Thoracic aorta (tissue), 2 donors: Measurements from ENCODE around the gene CCDC106. TPM values are rescaled to one million over a fixed set of nuclear protein-coding genes. Genes with fewer than 3 reads are reported as not detected.

Experiments used
- ATAC-seq: fragments of 150-250 bp; one replicate; pipeline ENCODE4 v1.8.0; 2017; ENCODE audit warnings: low read depth; ENCODE audit not compliant: insufficient number of reproducible peaks, low FRiP score
- DNase-seq: peaks from one replicate; pipeline ENCODE4 v3.0.0-alpha.2; 2020; ENCODE audit warnings: low spot score
- H3K27ac ChIP-seq, 2 donors: fragments of 200-600 bp; sonication (generic); 1 replicate in 1 of 2; 2 replicates in 1 of 2; pipeline ENCODE4 v1.5.1; 2016; ENCODE audit warnings: mild to moderate bottlenecking in 2 of 2, moderate library complexity in 2 of 2
- H3K27me3 ChIP-seq: fragments of 200-600 bp; sonication (generic); replicated peaks from 2 replicates; pipeline ENCODE4 v1.6.0; 2016; ENCODE audit warnings: mild to moderate bottlenecking; ENCODE audit not compliant: insufficient read depth
- H3K36me3 ChIP-seq: fragments of 200-600 bp; sonication (generic); one replicate; pipeline ENCODE4 v1.5.1; 2016
- H3K4me1 ChIP-seq, 2 donors: fragments of 200-600 bp; sonication (generic); 1 replicate in 1 of 2; 2 replicates in 1 of 2; pipeline versions ENCODE4 v1.5.1 to v1.6.0; 2016; ENCODE audit warnings: low read depth in 2 of 2, mild to moderate bottlenecking in 1 of 2; ENCODE audit not compliant: control insufficient read depth in 1 of 2
- H3K4me3 ChIP-seq: fragments of 200-600 bp; sonication (generic); 2 replicates; pipeline ENCODE4 v1.5.1; 2016; ENCODE audit warnings: mild to moderate bottlenecking
- H3K9me3 ChIP-seq: fragments of 200-600 bp; sonication (generic); 2 replicates; pipeline ENCODE4 v1.5.1; 2016
- CTCF ChIP-seq: fragments of 200-600 bp; sonication (generic); IDR thresholded peaks from one replicate; pipeline ENCODE4 v1.5.1; 2019; ENCODE audit warnings: antibody characterized with exemption
- total RNA-seq, 2 donors: library from RNA; depleted of rRNA; stranded (reverse); fragments of >200 nt; gene quantifications; one replicate each; pipeline versions ENCODE4 v1.1.0 to v1.2.3, GENCODE V29; 2016

CCDC106 gene
- total RNA-seq, 2 donors from 2014 or later: 10.5 to 14.8 TPM

DNA sequence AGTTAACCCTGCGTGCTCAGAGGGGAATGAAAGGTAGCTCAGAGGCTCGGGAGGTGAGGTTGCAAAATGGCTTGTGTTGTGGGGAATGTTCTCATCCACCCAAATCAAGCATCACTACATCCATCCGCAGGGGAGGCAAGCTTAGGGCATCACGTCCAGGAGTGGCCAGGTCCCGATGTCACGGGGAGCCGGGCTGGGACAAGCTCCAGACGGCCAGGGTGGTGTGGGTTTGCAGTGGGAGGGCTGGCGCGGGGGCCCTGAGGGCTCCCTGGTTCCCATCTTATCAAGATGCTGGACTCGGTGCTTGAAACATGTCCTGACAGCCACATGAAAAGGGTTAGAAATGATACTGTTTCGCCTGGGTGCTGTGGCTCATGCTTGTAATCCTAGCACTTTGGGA is 52.8 kb downstream of the CCDC106 start:
- no peaks in the 10 kb centered on the region for H3K9me3 ChIP-seq
- H3K27ac ChIP-seq: no peak overlapping the region
- DNase-seq: no peak
- H3K27me3 ChIP-seq: no peaks in the 10 kb centered on the region
- ATAC-seq: no peak
- no peak for TF ChIP-seq CTCF
- H3K4me3 ChIP-seq: no peak overlapping the region
- H3K4me1 ChIP-seq: no peaks in the 10 kb centered on the region
- peaks cover 11% of the 10 kb centered on the region for H3K36me3 ChIP-seq

DNA sequence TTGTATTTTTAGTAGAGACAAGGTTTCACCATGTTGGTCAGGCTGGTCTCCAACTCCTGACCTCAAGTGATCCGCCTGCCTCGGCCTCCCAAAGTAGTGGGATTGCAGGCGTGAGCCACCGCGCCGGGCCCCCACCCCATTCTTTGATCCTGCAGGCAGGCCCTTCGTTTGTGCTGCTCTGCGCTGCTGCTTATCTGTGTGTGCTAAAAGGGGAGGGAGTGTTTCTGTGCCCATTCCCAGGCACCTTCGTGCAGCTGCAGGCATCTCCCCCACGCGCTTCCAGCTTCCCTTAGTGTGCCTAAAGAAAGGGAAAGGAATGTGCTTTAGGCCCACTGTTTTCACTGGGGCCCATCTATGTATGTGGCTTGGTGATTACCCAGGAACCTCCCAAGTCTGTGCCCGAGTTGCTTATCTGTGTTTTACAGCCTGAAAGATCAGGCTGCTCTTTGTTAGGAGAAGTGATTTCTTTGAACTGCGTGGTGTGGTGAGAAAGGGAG is 54.2 kb downstream of the CCDC106 start:
- no peak for DNase-seq

More for the DNA sequence above, 54.2 kb downstream of the CCDC106 start:
- no peak overlapping the region for H3K4me3 ChIP-seq
- no peaks in the 10 kb centered on the region for H3K27me3 ChIP-seq
- no peaks in the 10 kb centered on the region for H3K4me1 ChIP-seq
- H3K36me3 ChIP-seq: peaks cover 3% of the 10 kb centered on the region
- ATAC-seq: no peak
- no peak for TF ChIP-seq CTCF
- H3K27ac ChIP-seq: no peak overlapping the region
- no peaks in the 10 kb centered on the region for H3K9me3 ChIP-seq

Other genes starting within 250 kb of the CCDC106 start
- gene UBE2S, start 240.4 kb upstream of the CCDC106 start, total RNA-seq: 10 to 100 TPM; 16.3 to 17.9 TPM
- not detected for gene SHISA7, start 204.9 kb upstream of the CCDC106 start, total RNA-seq
- 10 to 100 TPM; 18.8 to 27.4 TPM for gene ISOC2, start 186.6 kb upstream of the CCDC106 start, total RNA-seq
- gene C19orf85, start 183.5 kb upstream of the CCDC106 start, total RNA-seq: not detected
- gene ZNF628, start 171.6 kb upstream of the CCDC106 start, total RNA-seq: 1 to 10 TPM; 3.5 to 7.2 TPM
- 1 to 10 TPM; 3.4 to 3.8 TPM for gene NAT14, start 163.0 kb upstream of the CCDC106 start, total RNA-seq
- 10 to 100 TPM in 1 of 2 donors, 1 to 10 TPM in 1; 4.3 to 58.3 TPM for gene SSC5D, start 159.8 kb upstream of the CCDC106 start, total RNA-seq
- gene SBK2, start 111.1 kb upstream of the CCDC106 start, total RNA-seq: not detected
- gene SBK3, start 102.7 kb upstream of the CCDC106 start, total RNA-seq: not detected
- gene ZNF579, start 67.4 kb upstream of the CCDC106 start, total RNA-seq: 1 to 10 TPM; 2.4 to 3.9 TPM
- 10 to 100 TPM in 1 of 2 donors, 1 to 10 TPM in 1; 9.5 to 17.3 TPM for gene FIZ1, start 48.7 kb upstream of the CCDC106 start, total RNA-seq
- 10 to 100 TPM; 21.7 to 26.4 TPM for gene ZNF524, start 47.9 kb upstream of the CCDC106 start, total RNA-seq
- 10 to 100 TPM; 11.9 to 14.5 TPM for gene ZNF865, start 42.6 kb upstream of the CCDC106 start, total RNA-seq
- gene ZNF784, start 23.6 kb upstream of the CCDC106 start, total RNA-seq: 10 to 100 TPM in 1 of 2 donors, 1 to 10 TPM in 1; 8.5 to 13.0 TPM
- gene ZNF580, start 7.2 kb upstream of the CCDC106 start, total RNA-seq: 10 to 100 TPM; 46.0 to 65.5 TPM
- 10 to 100 TPM in 1 of 2 donors, 1 to 10 TPM in 1; 6.7 to 23.8 TPM for gene ZNF581, start 4.6 kb upstream of the CCDC106 start, total RNA-seq
- gene U2AF2, start 6.8 kb downstream of the CCDC106 start, total RNA-seq: 100 to 1,000 TPM in 1 of 2 donors, 10 to 100 TPM in 1; 77.3 to 106 TPM
- gene EPN1, start 27.0 kb downstream of the CCDC106 start, total RNA-seq: 10 to 100 TPM; 91.3 to 93.5 TPM
- not detected for gene NLRP9, start 90.2 kb downstream of the CCDC106 start, total RNA-seq
- gene RFPL4A, start 110.9 kb downstream of the CCDC106 start, total RNA-seq: not detected
- not detected for gene RFPL4AL1, start 120.9 kb downstream of the CCDC106 start, total RNA-seq
- gene NLRP11, start 183.8 kb downstream of the CCDC106 start, total RNA-seq: not detected
- not detected for gene NLRP4, start 188.3 kb downstream of the CCDC106 start, total RNA-seq